Stomach (tissue), 9 donors: ENCODE data around the gene TNPO3. TPM values are rescaled to one million over a fixed set of nuclear protein-coding genes. Genes with fewer than 3 reads are reported as not detected.

Experiments used
- DNase-seq, 2 donors: peaks; one replicate each; pipeline versions ENCODE4 v3.0.0 to v3.0.0-alpha.2; 2013 to 2019
- H3K27ac ChIP-seq, 5 donors: fragments of 200-600 bp in 4 of 5; sonication (generic) in 4 of 5; one replicate each; pipeline ENCODE4 v1.5.1; 2013 to 2019; ENCODE audit warnings: mild to moderate bottlenecking in 1 of 5, moderate library complexity in 1 of 5
- H3K27me3 ChIP-seq, 3 donors: fragments of 200-600 bp; sonication (generic); one replicate each; pipeline ENCODE4 v1.5.1; 2017 to 2019; ENCODE audit warnings: mixed run types in 1 of 3
- H3K36me3 ChIP-seq, 4 donors: fragments of 200-600 bp; sonication (generic); 1 replicate in 3 of 4; 2 replicates in 1 of 4; pipeline ENCODE4 v1.5.1; 2016 to 2019
- H3K4me1 ChIP-seq, 4 donors: fragments of 200-600 bp; sonication (generic); one replicate each; pipeline ENCODE4 v1.5.1; 2016 to 2019
- H3K4me3 ChIP-seq, 4 donors: fragments of 200-600 bp; sonication (generic) in 3 of 4; one replicate each; pipeline ENCODE4 v1.5.1; 2016 to 2019; ENCODE audit warnings: mild to moderate bottlenecking in 1 of 4
- H3K9me3 ChIP-seq, 4 donors: fragments of 200-600 bp; sonication (generic); one replicate each; pipeline ENCODE4 v1.5.1; 2016 to 2019
- EP300 ChIP-seq: sonication (generic); formaldehyde crosslinking; IDR thresholded peaks from one replicate; pipeline ENCODE4 v1.6.1; 2017; ENCODE audit warnings: antibody characterized with exemption
- POLR2A ChIP-seq, 4 donors: fragments of 450-650 bp; IDR thresholded peaks; one replicate each; pipeline ENCODE4 v1.6.1; 2016; ENCODE audit warnings: antibody characterized with exemption in 4 of 4, control low read depth in 2 of 4, mild to moderate bottlenecking in 1 of 4, moderate library complexity in 1 of 4
- POLR2AphosphoS5 ChIP-seq, 3 donors: sonication (generic); formaldehyde crosslinking; IDR thresholded peaks; one replicate each; pipeline ENCODE4 v1.6.1; 2016; ENCODE audit warnings: antibody characterized with exemption in 3 of 3
- WGBS, 5 donors: extraction: QIAGEN DNeasy Blood & Tissue Kit in 3 of 5; methylation state at CpG; one replicate each; pipeline versions ENCODE4 v1.1.5 to v1.1.7; 2013 to 2018; 5-methylcytosine and 5-hydroxymethylcytosine counted together
- intact Hi-C: fragments of 100-400 bp; cut with DNase I; formaldehyde crosslinking; loops from one replicate; pipeline ENCODE4 v1.15.1; 2023; ENCODE audit warnings: low total_unique reads
- polyA plus RNA-seq, 3 donors: library from polyadenylated mRNA; stranded (reverse); fragments of 200-250 nt; gene quantifications; one replicate each; pipeline ENCODE4 v1.2.3, GENCODE V29; 2013
- total RNA-seq, 5 donors: library from RNA; depleted of rRNA; stranded (reverse); fragments of >200 nt; gene quantifications; one replicate each; pipeline versions ENCODE4 v1.1.0 to v1.2.3, GENCODE V29; 2014 to 2016
- TF ChIP-seq, protein P1 (sequence below), 7 experiments: fragments of 450-650 bp in 4 of 7; fragments of 200-600 bp in 3 of 7; sonication (generic) in 3 of 7; IDR thresholded peaks; one replicate each; pipeline ENCODE4 v1.5.1; 2016 to 2019; ENCODE audit warnings: antibody characterized with exemption in 7 of 7, control low read depth in 2 of 7, mild to moderate bottlenecking in 1 of 7
- donor health status: healthy with polysubstance abuse.
- donor health status: Bipolar disorder and iron deficiency.
- donor health status: healthy.

Gene TNPO3
- total and polyA plus RNA-seq, 8 donors = 10.7 to 63.8 (median 19.6) TPM

DNA sequence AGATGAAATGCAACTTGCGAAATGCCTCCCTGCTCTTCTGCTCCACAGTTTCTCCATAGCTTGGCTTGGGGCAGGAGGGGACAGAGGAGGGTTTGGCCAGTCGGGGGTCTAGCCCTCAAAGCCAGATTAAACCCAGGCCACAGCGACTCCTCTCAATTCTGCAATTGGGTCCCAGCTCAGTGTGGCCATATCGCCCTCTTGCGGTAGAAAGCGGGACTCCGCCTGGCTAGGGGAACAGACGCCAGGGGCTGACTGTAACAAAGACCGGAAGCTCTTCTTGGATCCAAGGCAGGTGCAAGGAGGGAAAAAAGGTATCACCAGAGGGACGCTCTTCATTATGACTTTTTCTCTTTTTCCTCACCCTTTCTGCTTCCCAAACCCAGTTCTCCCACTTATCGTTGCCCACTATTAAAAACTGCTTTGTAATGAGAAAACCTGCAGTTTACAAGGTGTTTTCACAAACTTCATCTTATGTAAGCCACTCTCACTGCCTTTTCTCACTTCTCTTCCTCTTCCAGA is 36.6 kb upstream of the TNPO3 start:
- intact Hi-C loops = no loop called here
- DNase-seq = peak; percentile 90 to 92
- Histone ChIP-seq H3K9me3 (no peaks in the 10 kb centered on the region), H3K27me3 (no peaks in the 10 kb centered on the region), H3K27ac (no peak overlapping the region), H3K36me3 (no peaks in the 10 kb centered on the region), H3K4me3 (no peak overlapping the region), H3K4me1 (peaks cover 0 to 17% (median 11%) of the 10 kb centered on the region in 4 donors)
- no peak for TF ChIP-seq EP300
- TF ChIP-seq, protein P1, sequence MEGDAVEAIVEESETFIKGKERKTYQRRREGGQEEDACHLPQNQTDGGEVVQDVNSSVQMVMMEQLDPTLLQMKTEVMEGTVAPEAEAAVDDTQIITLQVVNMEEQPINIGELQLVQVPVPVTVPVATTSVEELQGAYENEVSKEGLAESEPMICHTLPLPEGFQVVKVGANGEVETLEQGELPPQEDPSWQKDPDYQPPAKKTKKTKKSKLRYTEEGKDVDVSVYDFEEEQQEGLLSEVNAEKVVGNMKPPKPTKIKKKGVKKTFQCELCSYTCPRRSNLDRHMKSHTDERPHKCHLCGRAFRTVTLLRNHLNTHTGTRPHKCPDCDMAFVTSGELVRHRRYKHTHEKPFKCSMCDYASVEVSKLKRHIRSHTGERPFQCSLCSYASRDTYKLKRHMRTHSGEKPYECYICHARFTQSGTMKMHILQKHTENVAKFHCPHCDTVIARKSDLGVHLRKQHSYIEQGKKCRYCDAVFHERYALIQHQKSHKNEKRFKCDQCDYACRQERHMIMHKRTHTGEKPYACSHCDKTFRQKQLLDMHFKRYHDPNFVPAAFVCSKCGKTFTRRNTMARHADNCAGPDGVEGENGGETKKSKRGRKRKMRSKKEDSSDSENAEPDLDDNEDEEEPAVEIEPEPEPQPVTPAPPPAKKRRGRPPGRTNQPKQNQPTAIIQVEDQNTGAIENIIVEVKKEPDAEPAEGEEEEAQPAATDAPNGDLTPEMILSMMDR (IDR thresholded peaks at IDR 0.05) = peak in 5 of 7 experiments; percentile 91 to 99 (median 95)
- peak in 1 of 3 donors; percentile 58 for TF ChIP-seq POLR2AphosphoS5 (IDR thresholded peaks at IDR 0.05)
- 8 to 12% (median 9%) methylated on average over 11 of the region's 11 CpGs for WGBS, 5 donors

- no peak overlapping the region for H3K4me3 ChIP-seq
- H3K27ac ChIP-seq = no peak overlapping the region
- intact Hi-C loops = no loop called here
- WGBS, 5 donors = 61 to 72% (median 63%) methylated on average over 5 of the region's 5 CpGs
- no peak for DNase-seq
- TF ChIP-seq, protein P1 (IDR thresholded peaks at IDR 0.05) = no peak
- TF ChIP-seq POLR2A (IDR thresholded peaks at IDR 0.05) = no peak
- TF ChIP-seq POLR2AphosphoS5 (IDR thresholded peaks at IDR 0.05) = no peak
- TF ChIP-seq EP300 = no peak
- H3K4me1 ChIP-seq = peaks cover 0 to 17% (median 11%) of the 10 kb centered on the region in 4 donors
- H3K36me3 ChIP-seq = no peaks in the 10 kb centered on the region
- no peaks in the 10 kb centered on the region for H3K9me3 ChIP-seq
- no peaks in the 10 kb centered on the region for H3K27me3 ChIP-seq
These were observed 35.5 kb upstream of the TNPO3 start for GRCh38 chr7:129090300-129090907.

DNA sequence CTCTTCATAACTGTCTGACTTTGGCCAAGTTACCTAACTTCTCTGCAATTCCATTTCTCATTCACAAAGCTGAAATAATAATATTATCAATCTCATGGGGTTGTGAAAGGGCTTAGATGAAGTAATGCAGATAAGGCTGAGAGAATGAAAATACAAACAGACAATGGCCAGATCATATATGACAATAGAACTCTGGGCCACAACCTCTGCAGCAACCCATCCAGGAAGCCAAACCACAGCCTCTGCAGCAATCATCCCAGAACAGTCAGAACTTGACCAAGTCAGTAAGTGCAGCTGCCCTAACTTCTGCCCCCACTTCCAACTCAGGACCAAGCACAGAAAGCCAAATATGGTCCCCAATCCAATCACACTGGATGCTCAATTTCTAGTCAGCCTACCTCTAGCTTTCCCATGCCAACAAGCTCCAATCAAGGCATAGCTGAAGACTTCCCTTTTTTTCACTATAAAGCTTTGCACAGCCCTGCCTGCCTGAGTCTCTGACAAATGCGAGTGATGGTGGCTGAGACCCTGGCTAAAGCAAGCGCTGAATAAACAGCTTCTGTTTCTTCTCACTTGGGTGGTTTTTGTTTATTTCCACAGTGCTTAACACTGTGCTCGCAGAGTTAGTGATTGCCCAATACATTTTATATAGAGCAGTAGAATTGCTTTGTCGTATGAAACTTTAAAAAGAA is 34.8 kb upstream of the TNPO3 start:
- no peak for TF ChIP-seq POLR2AphosphoS5 (IDR thresholded peaks at IDR 0.05)
- no peak for TF ChIP-seq EP300
- TF ChIP-seq, protein P1 (IDR thresholded peaks at IDR 0.05) = no peak
- TF ChIP-seq POLR2A (IDR thresholded peaks at IDR 0.05) = no peak
- 20 to 34% (median 30%) methylated on average over 4 of the region's 4 CpGs for WGBS, 5 donors
- Histone ChIP-seq H3K4me1 (peaks cover 0 to 17% (median 11%) of the 10 kb centered on the region in 4 donors), H3K27me3 (peaks cover 0 to 4% (median 0%) of the 10 kb centered on the region in 3 donors), H3K9me3 (no peaks in the 10 kb centered on the region), H3K4me3 (no peak overlapping the region), H3K36me3 (no peaks in the 10 kb centered on the region), H3K27ac (no peak overlapping the region)
- intact Hi-C loops = no loop called here
- DNase-seq = no peak

- Histone ChIP-seq H3K27ac (no peak overlapping the region), H3K4me1 (peaks cover 0 to 7% (median 2%) of the 10 kb centered on the region in 4 donors), H3K4me3 (no peak overlapping the region), H3K9me3 (no peaks in the 10 kb centered on the region), H3K27me3 (peaks cover 0 to 13% (median 0%) of the 10 kb centered on the region in 3 donors), H3K36me3 (no peaks in the 10 kb centered on the region)
- no peak for DNase-seq
- WGBS, 5 donors = 69 to 85% (median 76%) methylated on average over 11 of the region's 11 CpGs
- intact Hi-C loops = no loop called here
- no peak for TF ChIP-seq POLR2A (IDR thresholded peaks at IDR 0.05)
- TF ChIP-seq EP300 = no peak
- TF ChIP-seq, protein P1 (IDR thresholded peaks at IDR 0.05) = no peak
- no peak for TF ChIP-seq POLR2AphosphoS5 (IDR thresholded peaks at IDR 0.05)
These were observed 30.1 kb upstream of the TNPO3 start for GRCh38 chr7:129084801-129085551.
